K562 (cell line): Measurements from ENCODE around the gene FXN. TPM values are rescaled to one million over a fixed set of nuclear protein-coding genes. Genes with fewer than 3 reads are reported as not detected.

Experiments used
- ATAC-seq: fragments of 200-7000 bp; cut with Tn5 transposase; 3 replicates; pipeline ENCODE4 v1.9.1; 2020; ENCODE audit warnings: moderate library complexity
- BruUV-seq: library from RNA; stranded (reverse); fragments of 400-500 nt; replicated peaks from 2 replicates; lab custom pipeline; 2021; lab: Mats Ljungman, UMichigan
- CTCF ChIA-PET: fragments of 300-600 bp; formaldehyde crosslinking; extraction: SDS; loops from one replicate; lab custom pipeline; 2021; ENCODE audit warnings: low intra/inter-chr PET ratio; lab: Yijun Ruan, JAX
- POLR2A ChIA-PET: fragments of 300-600, 350-650 bp; sonication (Branson Sonifier 250); formaldehyde crosslinking; extraction: SDS; loops from one replicate; lab custom pipeline; 2021; ENCODE audit warnings: antibody characterized with exemption, inconsistent platforms; lab: Yijun Ruan, JAX
- DNase-seq, 4 experiments: peaks; one replicate each; pipeline versions ENCODE4 v3.0.0 to v3.0.0-alpha.2; 2011 to 2018; ENCODE audit warnings: low spot score in 3 of 4, mixed read lengths in 3 of 4; ENCODE audit errors: extremely low read depth in 1 of 4
- FAIRE-seq: peaks from 2 replicates; lab custom pipeline; 2011; peaks lifted over from hg19 to GRCh38; lab: Jason Lieb, UNC
- H2AFZ ChIP-seq: 2 replicates; pipeline ENCODE4 v1.6.0; 2011; ENCODE audit warnings: low read depth, low read length, control low read depth, inconsistent platforms
- H3K27ac ChIP-seq: fragments of 200-600 bp; 3 replicates; pipeline ENCODE4 v1.8.0; 2011; ENCODE audit warnings: low read depth, mild to moderate bottlenecking, control low read depth, inconsistent platforms, low read length, moderate library complexity, mixed read lengths; ENCODE audit errors: extremely low read depth
- H3K27me3 ChIP-seq, 2 experiments: fragments of 300-600 bp in 1 of 2; 2 replicates in 1 of 2; 3 replicates in 1 of 2; pipeline versions ENCODE4 v1.6.0 to v1.8.0; 2011; ENCODE audit warnings: inconsistent platforms in 2 of 2, low read length in 2 of 2, mild to moderate bottlenecking in 1 of 2, mixed read lengths in 1 of 2, moderate library complexity in 1 of 2; ENCODE audit not compliant: control insufficient read depth in 2 of 2, insufficient read depth in 2 of 2
- H3K36me3 ChIP-seq: fragments of 300-600 bp; 3 replicates; pipeline ENCODE4 v1.8.0; 2011; ENCODE audit warnings: mild to moderate bottlenecking, low read length, inconsistent platforms; ENCODE audit not compliant: control insufficient read depth, insufficient read depth
- H3K4me1 ChIP-seq, 2 experiments: fragments of 200-600 bp in 1 of 2; replicated peaks in 1 of 2; 2 replicates in 1 of 2; 3 replicates in 1 of 2; pipeline versions ENCODE4 v1.5.1 to v1.8.0; 2011; ENCODE audit warnings: inconsistent platforms in 2 of 2, low read length in 2 of 2, mild to moderate bottlenecking in 1 of 2, mixed read lengths in 1 of 2, moderate library complexity in 1 of 2; ENCODE audit not compliant: control insufficient read depth in 2 of 2, insufficient read depth in 2 of 2
- H3K4me2 ChIP-seq: 2 replicates; pipeline ENCODE4 v1.6.1; 2011; ENCODE audit warnings: low read length, control low read depth, inconsistent platforms, mixed read lengths; ENCODE audit not compliant: insufficient read depth
- H3K4me3 ChIP-seq: fragments of 200-600 bp; sonication (generic), shearing (Covaris generic); 2 replicates; pipeline ENCODE4 v1.5.1; 2016; ENCODE audit warnings: control low read depth, inconsistent platforms
- H3K79me2 ChIP-seq: fragments of 200-600 bp; 3 replicates; pipeline ENCODE4 v1.8.0; 2011; ENCODE audit warnings: low read length, inconsistent platforms; ENCODE audit not compliant: control insufficient read depth, insufficient read depth
- H3K9ac ChIP-seq, 2 experiments: 2 replicates each; pipeline versions ENCODE4 v1.6.0 to v1.6.1; 2011; ENCODE audit warnings: low read depth in 2 of 2, low read length in 2 of 2, control low read depth in 1 of 2, inconsistent platforms in 1 of 2, mild to moderate bottlenecking in 1 of 2, mixed read lengths in 1 of 2; ENCODE audit not compliant: insufficient read depth in 1 of 2
- H3K9me1 ChIP-seq: one replicate; pipeline ENCODE4 v1.6.0; 2011; ENCODE audit warnings: inconsistent platforms, mild to moderate bottlenecking, low read length, moderate library complexity; ENCODE audit not compliant: control insufficient read depth, insufficient read depth
- H3K9me3 ChIP-seq: replicated peaks from 2 replicates; pipeline ENCODE4 v1.5.1; 2011; ENCODE audit warnings: low read depth, low read length, inconsistent platforms; ENCODE audit not compliant: control insufficient read depth, insufficient read depth
- H4K20me1 ChIP-seq: replicated peaks from 2 replicates; pipeline ENCODE4 v1.6.1; 2011; ENCODE audit warnings: low read length, inconsistent platforms, mixed read lengths; ENCODE audit not compliant: control insufficient read depth, insufficient read depth
- CBFA2T3 ChIP-seq: fragments of 450-650 bp; IDR thresholded peaks from 2 replicates; pipeline ENCODE4 v1.6.1; 2017
- GATA2 ChIP-seq: sonication (generic); formaldehyde crosslinking; IDR thresholded peaks from 2 replicates; pipeline ENCODE4 v1.4.0; 2020; ENCODE audit warnings: mild to moderate bottlenecking, missing genetic modification reagents
- IFI16 ChIP-seq: fragments of 250-450 bp; sonication (Bioruptor Pico); IDR thresholded peaks from 2 replicates; pipeline ENCODE4 v2.1.2; 2022; ENCODE audit warnings: mild to moderate bottlenecking, inconsistent platforms
- KDM1A ChIP-seq, 2 experiments: fragments of 450-650 bp; IDR thresholded peaks; 2 replicates each; pipeline ENCODE4 v1.6.1; 2016; ENCODE audit warnings: mild to moderate bottlenecking in 2 of 2
- MECOM ChIP-seq: fragments of 250-450 bp; sonication (Bioruptor Pico); IDR thresholded peaks from 2 replicates; pipeline ENCODE4 v1.8.0; 2022; ENCODE audit warnings: inconsistent platforms
- RAD21 ChIP-seq, 2 experiments: fragments of 250-450 bp in 1 of 2; fragments of 450-650 bp in 1 of 2; sonication (Bioruptor Pico) in 1 of 2; formaldehyde crosslinking in 1 of 2; IDR thresholded peaks in 1 of 2; conservative IDR thresholded peaks in 1 of 2; 2 replicates each; pipeline versions ENCODE4 v1.4.0 to v1.8.0; 2020 to 2022; ENCODE audit warnings: mild to moderate bottlenecking in 2 of 2, moderate library complexity in 1 of 2
- TEAD4 ChIP-seq, 2 experiments: sonication (generic) in 1 of 2; formaldehyde crosslinking in 1 of 2; IDR thresholded peaks; 2 replicates each; pipeline versions ENCODE4 v1.6.1 to v1.8.0; 2012 to 2022; ENCODE audit warnings: borderline replicate concordance in 1 of 2, inconsistent platforms in 1 of 2, low read length in 1 of 2, mild to moderate bottlenecking in 1 of 2, missing genetic modification reagents in 1 of 2
- WGBS: fragments of 100-300 bp; shearing (Covaris generic); methylation state at CpG from one replicate; pipeline ENCODE4 v1.1.6; 2016; ENCODE audit warnings: low coverage, mixed read lengths; ENCODE audit not compliant: insufficient coverage; ENCODE audit errors: missing lambda C conversion rate; 5-methylcytosine and 5-hydroxymethylcytosine counted together
- in situ Hi-C: fragments of 300-500 bp; cut with MboI; formaldehyde crosslinking; loops from 4 replicates; pipeline ENCODE4 v1.15.0; 2018; ENCODE audit warnings: inconsistent platforms, mixed read lengths
- intact Hi-C: fragments of 100-400 bp; cut with micrococcal nuclease; formaldehyde crosslinking; loops from 2 replicates; pipeline ENCODE4 v1.14.2; 2022
- polyA plus RNA-seq, 8 experiments: library from polyadenylated mRNA; depleted of rRNA in 4 of 8; stranded (reverse) in 5 of 8; unstranded in 3 of 8; fragments of >200 nt; fragmentation: Nextera tagmentation in 2 of 8; fragmentation: Illumina TruSeq in 1 of 8; extraction: Ambion mirVana in 2 of 8; extraction: Trizol in 1 of 8; gene quantifications; 2 replicates each; pipeline versions ENCODE4 v1.2.1 to v1.2.3, GENCODE V29; 2011 to 2014; ENCODE audit warnings: inconsistent platforms in 1 of 8, missing spikeins in 1 of 8
- total RNA-seq, 7 experiments: library from RNA; depleted of rRNA in 6 of 7; stranded (reverse); fragments of >200 nt in 6 of 7; fragmentation: Illumina TruSeq in 2 of 7; extraction: Trizol in 2 of 7; gene quantifications; 2 replicates each; pipeline versions ENCODE4 v1.2.1 to v1.2.3, GENCODE V29; 2011 to 2021; ENCODE audit warnings: low replicate concordance in 1 of 7
- TF ChIP-seq, protein P1 (sequence below), 2 experiments: IDR thresholded peaks; 2 replicates each; pipeline ENCODE4 v1.6.1; 2011; ENCODE audit warnings: borderline replicate concordance in 1 of 2, control low read depth in 1 of 2, low read depth in 1 of 2, low read length in 1 of 2, mild to moderate bottlenecking in 1 of 2, mixed read lengths in 1 of 2, moderate library complexity in 1 of 2; ENCODE audit not compliant: insufficient read depth in 1 of 2, insufficient read length in 1 of 2, poor library complexity in 1 of 2, severe bottlenecking in 1 of 2; ENCODE audit errors: extremely low read depth in 1 of 2
- TF ChIP-seq, protein P2 (sequence below), 2 experiments: fragments of 450-650 bp in 1 of 2; sonication (generic) in 1 of 2; formaldehyde crosslinking in 1 of 2; IDR thresholded peaks; 2 replicates each; pipeline versions ENCODE4 v1.7.1 to v1.9.0; 2016 to 2022; ENCODE audit warnings: inconsistent platforms in 1 of 2, mild to moderate bottlenecking in 1 of 2, missing genetic modification reagents in 1 of 2

FXN gene
- total and polyA plus RNA-seq, 9 of the 15 experiments (the other 6 are each of a cell fraction or from before 2014, with no cell fraction given), result 7.6 to 51.5 (median 30.3) TPM

DNA sequence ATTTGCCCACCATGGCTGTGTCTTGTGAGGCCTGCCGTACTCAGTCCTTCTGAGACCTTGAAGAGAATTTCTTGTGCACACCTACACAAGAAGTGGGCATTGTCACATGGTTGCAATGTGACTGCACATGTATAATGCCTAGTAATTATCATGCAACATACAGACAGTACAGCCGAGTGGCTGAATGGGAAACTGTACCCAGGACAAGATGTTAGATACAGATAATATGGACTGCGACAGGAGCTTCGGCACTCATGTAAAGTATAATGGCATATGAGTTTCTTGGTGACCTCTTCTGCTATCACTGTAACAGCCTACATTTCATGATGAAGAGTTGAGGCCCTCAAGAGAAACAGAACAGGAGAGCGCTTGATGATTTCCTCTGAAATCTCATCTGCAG lies 16.8 kb upstream of the FXN start:
- no peaks in the 10 kb centered on the region for H3K79me2 ChIP-seq
- peak in 2 of 4 experiments; percentile 16 to 43 for DNase-seq
- H3K4me2 ChIP-seq, result no peak overlapping the region
- H3K27me3 ChIP-seq, result no peaks in the 10 kb centered on the region
- in situ Hi-C loops (no loop called here), intact Hi-C loops (loop anchor here (2.0 kb wide), 1 partner anchor 20 kb away; no protein-coding TSS in a partner anchor)
- no peak for FAIRE-seq
- H3K9me1 ChIP-seq, result no peaks in the 10 kb centered on the region
- H3K36me3 ChIP-seq, result no peaks in the 10 kb centered on the region
- POLR2A ChIA-PET, result no interaction called here
- no peak overlapping the region for H3K4me3 ChIP-seq
- no peak overlapping the region; a peak in 1 of 4 replicates for H3K9ac ChIP-seq
- peaks cover 2% of the 10 kb centered on the region; the same call in 1 of the 2 replicates for H3K9me3 ChIP-seq
- CTCF ChIA-PET, result no interaction called here
- peak overlapping the region; percentile 97 for H3K27ac ChIP-seq
- H3K4me1 ChIP-seq, result peaks cover 24 to 47% of the 10 kb centered on the region in 2 experiments
- BruUV-seq, result no TSS peak
- H2AFZ ChIP-seq, result peak overlapping the region; percentile 89
- ATAC-seq, result peak; percentile 22; the same call in 2 of the 3 replicates
- no peaks in the 10 kb centered on the region for H4K20me1 ChIP-seq
- 32% methylated on average over 5 of the region's 5 CpGs for WGBS
- TF ChIP-seq TEAD4 (IDR thresholded peaks at IDR 0.05; ENCODE audit: low read length), result 0 out of 2 replicates have a peak, but pooled peaks have one; percentile 10
- no peak for TF ChIP-seq TEAD4 (CRISPR knock-in tag; IDR thresholded peaks at IDR 0.05; ENCODE audit: borderline replicate concordance)
- TF ChIP-seq, protein P1, sequence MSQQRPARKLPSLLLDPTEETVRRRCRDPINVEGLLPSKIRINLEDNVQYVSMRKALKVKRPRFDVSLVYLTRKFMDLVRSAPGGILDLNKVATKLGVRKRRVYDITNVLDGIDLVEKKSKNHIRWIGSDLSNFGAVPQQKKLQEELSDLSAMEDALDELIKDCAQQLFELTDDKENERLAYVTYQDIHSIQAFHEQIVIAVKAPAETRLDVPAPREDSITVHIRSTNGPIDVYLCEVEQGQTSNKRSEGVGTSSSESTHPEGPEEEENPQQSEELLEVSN (IDR thresholded peaks at IDR 0.05; ENCODE audit: borderline replicate concordance in 1 of 2, extremely low read depth in 1 of 2, insufficient read depth in 1 of 2, insufficient read length in 1 of 2, low read depth in 1 of 2, low read length in 1 of 2, poor library complexity in 1 of 2, severe bottlenecking in 1 of 2), result no peak
- TF ChIP-seq GATA2, result 0 out of 2 replicates have a peak, but pooled peaks have one; percentile 25
- TF ChIP-seq RAD21 (CRISPR knock-in tag; conservative IDR thresholded peaks at IDR 0.05 in 1 of 2, IDR thresholded peaks at IDR 0.05 in 1 of 2), result peak; percentile 7 to 53; a peak in 2 of 4 replicates
- no peak for TF ChIP-seq IFI16 (CRISPR knock-in tag)
- TF ChIP-seq MECOM (CRISPR knock-in tag), result no peak
- TF ChIP-seq CBFA2T3, result peak; percentile 27; the same call in 1 of the 2 replicates
- 0 out of 4 replicates have a peak, but pooled peaks of 1 of the 2 experiments have one; percentile 1 for TF ChIP-seq KDM1A (IDR thresholded peaks at IDR 0.05)
- TF ChIP-seq, protein P2, sequence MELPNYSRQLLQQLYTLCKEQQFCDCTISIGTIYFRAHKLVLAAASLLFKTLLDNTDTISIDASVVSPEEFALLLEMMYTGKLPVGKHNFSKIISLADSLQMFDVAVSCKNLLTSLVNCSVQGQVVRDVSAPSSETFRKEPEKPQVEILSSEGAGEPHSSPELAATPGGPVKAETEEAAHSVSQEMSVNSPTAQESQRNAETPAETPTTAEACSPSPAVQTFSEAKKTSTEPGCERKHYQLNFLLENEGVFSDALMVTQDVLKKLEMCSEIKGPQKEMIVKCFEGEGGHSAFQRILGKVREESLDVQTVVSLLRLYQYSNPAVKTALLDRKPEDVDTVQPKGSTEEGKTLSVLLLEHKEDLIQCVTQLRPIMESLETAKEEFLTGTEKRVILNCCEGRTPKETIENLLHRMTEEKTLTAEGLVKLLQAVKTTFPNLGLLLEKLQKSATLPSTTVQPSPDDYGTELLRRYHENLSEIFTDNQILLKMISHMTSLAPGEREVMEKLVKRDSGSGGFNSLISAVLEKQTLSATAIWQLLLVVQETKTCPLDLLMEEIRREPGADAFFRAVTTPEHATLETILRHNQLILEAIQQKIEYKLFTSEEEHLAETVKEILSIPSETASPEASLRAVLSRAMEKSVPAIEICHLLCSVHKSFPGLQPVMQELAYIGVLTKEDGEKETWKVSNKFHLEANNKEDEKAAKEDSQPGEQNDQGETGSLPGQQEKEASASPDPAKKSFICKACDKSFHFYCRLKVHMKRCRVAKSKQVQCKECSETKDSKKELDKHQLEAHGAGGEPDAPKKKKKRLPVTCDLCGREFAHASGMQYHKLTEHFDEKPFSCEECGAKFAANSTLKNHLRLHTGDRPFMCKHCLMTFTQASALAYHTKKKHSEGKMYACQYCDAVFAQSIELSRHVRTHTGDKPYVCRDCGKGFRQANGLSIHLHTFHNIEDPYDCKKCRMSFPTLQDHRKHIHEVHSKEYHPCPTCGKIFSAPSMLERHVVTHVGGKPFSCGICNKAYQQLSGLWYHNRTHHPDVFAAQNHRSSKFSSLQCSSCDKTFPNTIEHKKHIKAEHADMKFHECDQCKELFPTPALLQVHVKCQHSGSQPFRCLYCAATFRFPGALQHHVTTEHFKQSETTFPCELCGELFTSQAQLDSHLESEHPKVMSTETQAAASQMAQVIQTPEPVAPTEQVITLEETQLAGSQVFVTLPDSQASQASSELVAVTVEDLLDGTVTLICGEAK (IDR thresholded peaks at IDR 0.05), result no peak
- TF ChIP-seq, protein P2 (CRISPR knock-in tag; IDR thresholded peaks at IDR 0.05), result no peak
